ENCODE data around the gene CLCA1.

DNA sequence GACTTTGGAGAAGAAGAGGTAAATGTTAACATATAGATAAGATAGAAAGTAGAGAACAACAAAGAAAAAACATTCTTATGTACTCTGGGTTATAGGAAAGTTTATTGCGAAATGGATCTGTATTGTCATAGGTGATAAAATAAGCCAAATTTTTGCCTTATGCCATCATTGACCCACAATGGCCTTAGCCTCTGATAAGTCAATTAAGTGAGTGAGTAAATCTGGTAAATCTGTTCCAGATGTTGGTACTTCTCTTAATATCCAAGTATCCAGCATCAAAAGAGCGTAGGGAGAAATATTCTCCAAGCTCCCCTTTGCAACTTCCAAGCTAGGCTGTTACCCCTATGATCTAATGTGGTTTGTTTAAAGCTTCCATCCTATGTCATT lies 39.8 kb downstream of the CLCA1 start:
- TF ChIP-seq POLR2AphosphoS5 (IDR thresholded peaks at IDR 0.05; ENCODE audit: low read depth, low read length) (no peak), TAF1 (IDR thresholded peaks at IDR 0.05; ENCODE audit: borderline replicate concordance, low read depth, low read length) (no peak)

All from GM12892 (cell line).